GM12873 (cell line): ENCODE measurements around the gene SLC4A4.

ENCODE experiments used
- TF ChIP-seq, protein P1 (sequence below): IDR thresholded peaks from 2 replicates; pipeline ENCODE4 v1.5.1; 2012; ENCODE audit warnings: low read depth, mild to moderate bottlenecking, moderate library complexity, low read length, control low read depth; ENCODE audit not compliant: insufficient read depth; ENCODE audit errors: missing control alignments

SLC4A4 gene

DNA sequence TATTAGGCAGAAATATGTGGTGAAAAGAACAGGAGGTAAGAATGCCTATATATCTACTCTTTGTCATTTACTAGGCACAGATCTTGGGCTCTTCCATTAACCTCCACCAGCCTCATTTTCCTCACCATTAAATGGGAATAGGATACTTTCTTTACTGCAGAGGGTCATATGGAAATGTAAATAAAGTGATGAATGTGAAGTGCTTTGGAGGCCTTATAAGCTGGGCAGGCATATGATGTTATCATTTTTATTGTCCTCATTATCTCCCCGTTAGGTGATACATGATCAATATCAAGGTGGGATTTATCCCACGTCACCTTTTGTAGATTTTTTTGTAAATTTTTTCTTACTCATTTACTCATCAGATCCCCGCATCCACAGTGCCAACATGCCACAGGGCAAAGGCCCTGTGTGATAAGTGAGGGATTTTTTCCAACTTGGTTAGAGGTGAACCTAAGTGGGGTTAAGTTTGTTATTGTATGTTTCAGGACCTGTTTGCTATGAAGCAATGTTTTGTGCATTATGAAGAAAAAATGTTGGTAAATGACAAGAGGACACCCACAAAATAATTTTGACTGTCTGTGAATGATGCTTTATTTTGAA lies 107.8 kb downstream of the SLC4A4 start:
- TF ChIP-seq, protein P1, sequence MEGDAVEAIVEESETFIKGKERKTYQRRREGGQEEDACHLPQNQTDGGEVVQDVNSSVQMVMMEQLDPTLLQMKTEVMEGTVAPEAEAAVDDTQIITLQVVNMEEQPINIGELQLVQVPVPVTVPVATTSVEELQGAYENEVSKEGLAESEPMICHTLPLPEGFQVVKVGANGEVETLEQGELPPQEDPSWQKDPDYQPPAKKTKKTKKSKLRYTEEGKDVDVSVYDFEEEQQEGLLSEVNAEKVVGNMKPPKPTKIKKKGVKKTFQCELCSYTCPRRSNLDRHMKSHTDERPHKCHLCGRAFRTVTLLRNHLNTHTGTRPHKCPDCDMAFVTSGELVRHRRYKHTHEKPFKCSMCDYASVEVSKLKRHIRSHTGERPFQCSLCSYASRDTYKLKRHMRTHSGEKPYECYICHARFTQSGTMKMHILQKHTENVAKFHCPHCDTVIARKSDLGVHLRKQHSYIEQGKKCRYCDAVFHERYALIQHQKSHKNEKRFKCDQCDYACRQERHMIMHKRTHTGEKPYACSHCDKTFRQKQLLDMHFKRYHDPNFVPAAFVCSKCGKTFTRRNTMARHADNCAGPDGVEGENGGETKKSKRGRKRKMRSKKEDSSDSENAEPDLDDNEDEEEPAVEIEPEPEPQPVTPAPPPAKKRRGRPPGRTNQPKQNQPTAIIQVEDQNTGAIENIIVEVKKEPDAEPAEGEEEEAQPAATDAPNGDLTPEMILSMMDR = no peak

DNA sequence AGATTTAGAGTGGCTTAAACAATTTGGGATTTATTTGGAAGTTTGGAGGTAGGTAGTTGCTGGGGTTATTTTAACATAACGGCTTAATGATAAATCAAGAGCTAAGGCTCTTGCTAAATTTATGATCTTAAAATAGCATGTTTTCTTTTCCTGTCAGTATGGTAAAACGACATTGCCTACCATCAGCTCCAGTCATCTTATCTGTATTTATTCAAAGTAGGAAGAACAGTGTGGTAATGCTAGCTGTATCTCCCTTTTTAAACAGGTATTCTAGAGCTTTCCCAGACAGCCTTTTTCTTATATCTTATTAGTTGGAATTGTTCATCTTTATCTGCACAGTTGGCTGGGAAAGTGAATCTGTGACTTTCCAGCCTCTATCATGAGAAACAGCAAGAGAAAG lies 110.2 kb downstream of the SLC4A4 start:
- TF ChIP-seq, protein P1 = no peak

DNA sequence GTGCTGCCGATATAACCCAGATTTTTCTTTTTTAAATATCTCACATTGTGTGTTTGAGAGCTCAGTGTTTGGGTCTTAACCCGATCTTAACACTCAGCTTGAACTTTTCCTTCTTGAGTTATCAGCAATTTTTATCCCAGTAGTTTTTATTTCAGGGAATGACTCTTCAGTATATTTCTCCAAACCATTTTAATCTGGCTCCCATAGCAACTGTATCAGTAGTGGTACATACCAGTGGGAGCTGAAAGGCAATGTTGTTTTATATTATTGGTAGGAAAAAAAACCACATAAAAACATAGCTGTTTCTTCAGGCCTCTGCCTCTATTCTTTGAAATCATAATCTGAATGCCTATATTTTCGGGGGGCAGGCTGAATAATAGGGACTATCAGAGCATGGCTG lies 111.1 kb downstream of the SLC4A4 start:
- TF ChIP-seq, protein P1 = no peak

DNA sequence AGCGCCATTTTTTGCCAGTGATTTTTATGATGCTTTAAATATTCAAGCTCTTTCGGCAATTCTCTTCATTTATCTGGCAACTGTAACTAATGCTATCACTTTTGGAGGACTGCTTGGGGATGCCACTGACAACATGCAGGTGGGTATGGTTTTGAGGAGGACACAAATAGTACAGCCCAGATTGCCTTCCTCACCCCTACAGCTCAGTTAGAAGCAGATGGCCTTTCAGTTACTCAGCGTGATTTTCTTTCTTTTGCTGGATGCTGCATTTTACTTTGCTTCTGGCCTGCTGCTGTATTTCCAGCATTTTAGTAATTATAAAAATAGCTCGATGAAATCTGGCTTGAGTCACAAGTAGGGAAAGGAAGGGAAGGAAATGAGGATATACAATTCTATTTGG lies 114.7 kb downstream of the SLC4A4 start:
- TF ChIP-seq, protein P1 = no peak

DNA sequence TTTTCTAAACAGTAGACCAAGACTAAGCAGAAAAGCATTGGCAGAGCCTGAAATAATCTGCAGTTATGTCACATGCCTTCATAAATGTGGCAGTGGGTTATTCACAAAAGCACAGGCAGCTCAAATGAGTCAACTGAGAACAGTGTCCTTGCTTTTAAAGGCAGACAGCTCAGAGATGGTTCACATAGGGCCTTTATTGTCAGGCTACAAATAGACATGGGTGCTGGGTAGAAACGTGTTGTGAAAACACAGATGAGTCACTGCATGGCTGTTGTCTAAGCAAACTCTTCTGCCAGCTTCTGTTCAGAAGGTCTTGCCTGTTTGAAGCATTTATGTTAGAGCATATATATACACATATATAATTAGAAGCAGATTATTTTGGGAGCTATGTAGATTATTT lies 118.0 kb downstream of the SLC4A4 start:
- TF ChIP-seq, protein P1 = no peak

DNA sequence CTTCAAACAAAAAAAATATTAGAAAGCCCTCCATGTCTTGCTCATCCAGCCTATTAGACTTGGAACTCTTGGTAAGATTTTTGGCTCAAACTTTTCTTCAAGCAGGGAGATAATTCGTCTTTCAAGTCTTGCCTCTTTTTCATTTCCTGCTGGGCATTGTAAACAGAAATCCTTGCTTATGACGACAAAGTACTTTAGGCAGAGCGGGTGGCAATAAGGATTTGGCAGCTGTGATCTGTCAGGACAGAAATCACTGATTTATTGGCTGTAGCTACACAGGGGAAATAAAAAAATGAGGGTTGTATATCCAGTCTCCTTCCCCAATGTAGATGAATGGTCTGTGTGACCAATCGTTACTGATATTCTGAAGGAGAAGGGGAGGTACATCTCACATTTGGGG lies 121.6 kb downstream of the SLC4A4 start:
- TF ChIP-seq, protein P1 = no peak

DNA sequence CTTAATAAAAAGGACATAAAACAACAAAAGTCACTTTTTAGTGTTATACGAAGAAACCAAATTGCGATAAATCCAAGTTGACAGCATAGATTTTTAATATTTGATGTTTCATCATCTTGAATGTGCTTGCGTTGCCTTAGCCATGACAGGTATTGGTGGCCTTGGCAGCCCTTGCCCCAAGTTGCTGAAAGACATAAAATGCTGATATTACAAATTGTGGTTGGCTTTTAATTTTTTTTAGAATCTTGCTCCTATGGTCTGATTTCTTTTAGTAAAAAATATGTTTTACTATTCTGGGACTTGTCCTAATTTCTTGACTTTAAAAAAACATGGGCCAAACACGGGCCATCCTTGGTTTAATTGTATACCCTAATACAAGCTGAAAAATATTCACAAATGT lies 122.6 kb downstream of the SLC4A4 start:
- TF ChIP-seq, protein P1 = no peak
